Eye (tissue), 1 donor: ENCODE results near the gene RADIL.
A peak's percentile ranks its signal among the peaks of the same experiment; 100 is the strongest.

Experiments
- DNase-seq: peaks from one replicate; pipeline ENCODE4 v3.0.0-alpha.2; 2015

RADIL gene

GRCh38 chr7:4849390-4849789 is 34.1 kb downstream of the RADIL start:
- peak; percentile 47 for DNase-seq

- DNase-seq: peak; percentile 63
Measured at GRCh38 chr7:4845740-4846142, 37.8 kb downstream of the RADIL start.

- DNase-seq: no peak
Measured at GRCh38 chr7:4842319-4843064, 41.0 kb downstream of the RADIL start.

GRCh38 chr7:4841836-4842235 is 41.7 kb downstream of the RADIL start:
- DNase-seq: no peak

- no peak for DNase-seq
Measured at GRCh38 chr7:4841007-4841784, 42.3 kb downstream of the RADIL start.

DNA sequence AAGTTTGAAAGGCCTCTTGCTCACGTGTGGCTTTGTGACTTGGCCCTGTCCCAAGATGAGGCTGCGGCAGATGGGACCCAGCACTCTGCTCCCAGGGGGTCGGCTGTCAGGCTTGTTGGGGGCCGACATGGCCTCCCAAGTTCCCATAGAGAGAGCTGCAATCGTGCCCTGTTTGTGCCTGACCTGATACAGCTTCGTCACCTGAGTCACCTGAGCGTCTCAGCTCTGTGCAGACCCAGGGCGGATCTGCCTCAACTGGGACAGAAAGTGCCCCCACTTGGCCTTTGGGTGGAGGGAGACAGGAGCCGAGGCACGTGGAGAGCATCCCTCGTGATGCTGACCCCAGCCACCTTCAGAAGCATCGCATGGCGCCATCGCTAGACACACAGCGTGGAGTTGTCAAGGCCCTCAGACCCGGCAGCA is 43.4 kb downstream of the RADIL start:
- no peak for DNase-seq

DNA sequence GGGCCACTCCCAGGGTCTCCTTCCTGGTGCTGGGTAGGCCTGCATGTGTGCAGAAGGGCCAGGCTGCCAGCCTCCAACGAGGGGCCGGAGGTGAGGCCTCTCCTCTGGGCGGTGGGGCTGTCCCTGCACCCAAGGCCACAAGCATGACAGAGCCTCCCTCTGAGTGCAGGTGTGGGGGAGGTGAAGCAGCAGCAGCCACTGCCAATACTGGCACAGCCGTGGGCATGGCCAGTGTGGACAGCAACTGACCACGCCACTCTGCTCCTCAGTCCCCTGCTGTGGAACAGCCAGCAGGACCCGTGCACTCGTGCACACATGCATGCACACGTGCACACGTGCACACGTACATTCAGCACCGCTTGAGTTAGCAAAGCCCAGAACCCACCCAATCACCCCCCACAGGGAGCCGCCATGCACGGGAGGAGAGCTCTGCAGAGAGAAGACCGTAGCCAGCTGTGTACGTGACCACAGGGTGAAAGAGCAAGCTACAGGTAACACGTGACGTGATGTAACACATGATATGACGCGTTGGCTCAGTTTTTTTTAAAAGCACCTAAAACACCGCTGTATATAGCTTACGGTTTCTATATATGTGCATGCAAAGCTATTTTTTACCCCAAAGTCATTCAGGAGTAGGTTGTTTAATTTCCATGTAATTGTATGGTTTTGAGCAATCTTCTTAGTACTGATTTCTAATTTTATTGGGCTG is 44.7 kb downstream of the RADIL start:
- peak; percentile 21 for DNase-seq

DNA sequence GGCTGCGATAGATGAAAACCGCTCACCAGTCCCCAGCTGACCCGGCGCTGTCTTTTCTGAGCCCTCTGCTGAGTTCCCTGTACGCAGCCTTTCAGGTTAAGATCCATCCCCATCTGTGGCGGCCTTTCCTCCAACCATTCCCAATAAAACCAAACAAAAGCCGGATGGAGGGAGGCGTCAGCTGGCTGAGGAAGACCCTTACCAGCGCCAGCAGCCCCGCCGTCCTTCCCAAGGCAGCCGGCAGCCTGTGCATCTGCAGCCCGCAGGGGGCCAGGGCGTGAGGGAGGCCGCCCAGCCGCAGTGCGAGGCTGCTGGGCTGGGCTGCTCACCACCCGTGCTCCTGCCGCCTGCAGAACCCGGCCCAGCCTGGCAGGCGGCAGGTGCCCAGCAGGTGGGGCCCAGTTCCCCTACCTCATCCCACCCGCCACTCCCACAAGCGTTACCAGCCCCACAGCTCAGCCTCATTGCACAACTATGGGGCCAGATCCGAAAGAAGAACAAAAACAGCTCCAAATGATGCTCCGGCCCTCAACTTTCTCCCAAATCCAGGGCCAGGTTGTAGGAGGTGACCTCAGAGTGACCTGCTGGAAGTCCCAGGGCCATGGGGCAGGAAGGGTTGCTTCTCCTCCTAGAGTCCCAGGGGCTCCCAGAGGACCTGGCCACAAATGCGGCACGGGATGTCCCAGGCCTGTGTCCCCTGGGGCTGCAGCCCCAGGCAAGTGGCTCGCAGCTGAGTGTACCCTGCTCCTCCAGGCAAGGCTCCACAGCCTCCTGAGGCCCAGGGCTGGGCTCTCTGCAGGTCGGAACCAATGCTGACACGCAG is 45.5 kb downstream of the RADIL start:
- peak; percentile 77 for DNase-seq

GRCh38 chr7:4837041-4837802 is 46.3 kb downstream of the RADIL start:
- peak; percentile 56 for DNase-seq

DNA sequence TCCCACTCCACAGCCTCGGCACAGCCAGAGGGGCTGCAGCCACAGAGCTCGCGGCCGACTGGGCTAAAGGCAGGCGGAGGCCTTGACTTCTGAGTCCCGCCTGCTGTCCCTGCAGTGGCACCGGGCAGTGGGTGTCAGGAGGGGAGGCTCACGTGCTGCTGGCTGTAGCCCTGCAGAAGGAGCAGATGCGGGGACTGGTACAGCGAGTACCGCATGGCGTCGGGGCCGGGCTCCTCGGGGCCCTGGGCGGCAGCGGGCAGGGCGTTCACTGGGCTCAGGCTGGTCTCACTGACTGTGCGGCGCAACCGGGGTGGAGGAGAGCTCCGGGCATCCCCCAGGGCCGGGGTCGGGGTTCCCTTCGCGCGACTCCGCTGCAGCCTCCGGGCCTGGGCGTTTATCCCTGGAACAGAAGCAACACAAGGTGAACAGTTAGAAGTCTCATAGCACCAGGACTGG is 47.3 kb downstream of the RADIL start:
- DNase-seq: no peak

DNA sequence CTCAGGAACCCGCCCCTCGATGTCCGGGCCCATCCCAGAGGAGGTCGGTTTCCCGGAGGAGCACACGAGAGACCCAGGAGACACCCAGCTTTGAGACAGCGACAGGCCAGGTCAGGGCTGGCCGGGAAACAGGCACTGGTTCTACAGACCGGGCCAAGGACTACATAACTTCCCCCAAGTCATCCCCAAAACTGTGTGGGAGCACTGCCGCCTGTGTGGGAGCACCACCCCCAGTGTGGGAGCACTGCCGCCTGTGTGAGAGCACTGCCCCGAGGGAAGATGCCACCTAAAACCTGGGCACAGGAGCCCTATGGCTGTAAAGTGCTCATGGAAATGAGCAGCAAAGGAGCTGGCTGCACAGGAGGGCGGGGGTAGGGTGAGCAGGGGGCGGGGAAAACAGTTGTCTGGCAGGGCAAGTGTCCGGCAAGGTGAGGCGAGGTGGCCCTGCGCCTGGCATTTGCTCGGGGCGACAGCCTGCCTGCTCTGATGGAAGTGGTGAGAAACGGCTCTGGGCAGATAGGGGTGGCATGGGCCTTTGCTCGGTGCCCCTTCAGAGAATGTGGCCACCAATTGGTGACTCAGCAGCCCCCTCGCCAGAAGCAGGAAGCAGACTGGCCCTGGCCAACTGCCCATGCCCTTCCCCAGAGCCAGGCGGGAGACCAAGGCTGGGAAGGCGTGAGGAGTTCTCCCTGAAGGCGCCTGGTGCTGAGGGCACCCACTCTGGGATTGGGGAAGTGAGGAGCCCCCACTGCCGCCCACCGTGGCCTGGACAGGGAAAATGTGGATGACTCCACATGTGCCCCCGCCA is 47.9 kb downstream of the RADIL start:
- no peak for DNase-seq

DNA sequence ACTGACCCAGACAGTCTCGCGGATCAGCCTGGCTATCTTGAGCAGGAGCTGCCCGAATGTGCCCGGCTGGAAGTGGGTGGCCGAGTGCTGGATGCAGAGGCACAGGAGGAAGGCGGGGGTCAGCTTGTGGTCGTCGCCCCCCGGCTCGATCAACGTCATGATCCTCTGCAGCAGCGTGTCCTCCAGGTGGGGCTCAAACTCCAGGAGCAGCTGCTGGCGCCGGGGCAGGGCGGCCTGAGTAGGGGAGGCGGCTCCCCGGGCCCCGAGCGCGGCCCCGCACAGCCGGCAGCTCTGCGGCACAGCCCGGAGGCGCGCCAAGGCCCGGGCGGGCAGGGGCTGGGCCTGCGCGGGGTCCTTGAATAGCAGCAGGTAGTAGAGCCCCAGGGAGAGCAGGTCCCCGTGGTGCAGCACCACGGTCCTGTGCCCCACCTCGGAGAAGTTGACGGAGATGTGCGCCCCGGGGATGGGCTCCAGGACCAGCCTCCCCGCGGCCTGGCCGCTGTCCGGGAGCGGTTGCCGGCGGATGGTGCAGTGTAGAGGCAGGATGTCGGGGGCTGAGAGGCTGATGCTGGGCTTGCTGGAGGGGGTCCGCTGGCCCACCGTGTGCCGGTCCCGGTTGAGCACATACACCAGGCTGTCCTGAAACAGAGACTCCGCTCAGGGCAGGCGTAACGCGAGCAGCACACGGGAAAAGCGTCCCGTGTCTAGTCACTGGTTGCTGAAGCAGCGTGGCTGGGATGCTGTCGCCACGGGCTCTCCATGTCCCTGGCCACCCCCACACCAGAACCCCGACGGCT is 48.7 kb downstream of the RADIL start:
- DNase-seq: no peak

- DNase-seq: no peak
Measured at GRCh38 chr7:4833691-4834600, 49.6 kb downstream of the RADIL start.

GRCh38 chr7:4833176-4833575 is 50.3 kb downstream of the RADIL start:
- DNase-seq: no peak

DNA sequence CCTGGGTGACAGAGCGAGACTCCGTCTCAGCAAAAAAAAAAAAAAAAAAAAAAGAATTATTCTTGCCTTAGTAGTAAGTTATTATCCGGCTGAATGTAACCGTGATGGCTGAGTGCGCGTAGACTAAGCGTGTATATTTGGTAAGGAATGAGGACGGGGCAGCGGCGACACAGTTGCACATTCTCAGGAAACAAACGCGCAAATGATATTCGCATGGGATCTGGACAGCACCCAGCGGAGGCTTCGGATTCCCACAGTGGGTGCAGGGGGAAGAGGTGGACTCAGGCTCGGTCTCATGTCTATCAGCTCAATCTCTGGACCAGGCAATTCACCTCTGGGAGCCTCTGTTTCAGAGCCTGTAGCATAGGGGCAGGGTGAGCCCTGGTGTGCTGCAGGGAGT is 50.8 kb downstream of the RADIL start:
- no peak for DNase-seq

DNA sequence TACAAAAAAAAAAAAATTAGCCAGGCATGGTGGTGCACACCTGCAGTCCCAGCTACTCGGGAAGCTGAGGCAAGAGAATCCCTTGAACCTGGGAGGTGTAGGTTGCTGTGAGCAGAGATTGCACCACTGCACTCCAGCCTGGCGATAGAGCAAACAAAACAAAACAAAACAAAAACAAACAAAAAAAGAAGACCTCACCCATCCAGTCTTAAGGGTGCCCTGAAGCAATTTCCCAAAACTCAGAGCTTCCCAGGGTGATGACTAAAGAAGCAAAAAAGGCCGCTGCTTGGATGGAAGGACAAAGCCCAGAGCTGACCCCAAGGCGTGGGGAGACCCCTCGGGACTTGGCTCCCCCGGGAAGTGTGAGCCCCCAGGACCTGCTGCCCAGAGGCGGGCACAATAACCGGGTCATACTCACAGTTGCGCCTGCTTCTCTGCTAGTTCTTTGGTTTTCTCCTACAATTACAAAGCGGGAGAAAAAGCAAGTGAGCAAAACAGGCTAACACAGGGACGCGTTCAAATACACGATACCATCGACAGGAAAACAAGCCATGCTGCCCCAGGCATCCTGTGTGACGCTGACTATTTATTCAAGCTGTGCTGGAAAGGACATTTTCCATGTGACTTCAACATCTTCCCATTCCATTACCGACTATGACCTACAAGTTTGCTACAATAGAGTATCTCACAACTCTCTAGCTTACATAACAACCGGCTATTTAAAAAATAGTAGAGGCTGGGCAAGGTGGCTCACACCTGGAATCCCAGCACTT is 51.6 kb downstream of the RADIL start:
- DNase-seq: no peak

DNA sequence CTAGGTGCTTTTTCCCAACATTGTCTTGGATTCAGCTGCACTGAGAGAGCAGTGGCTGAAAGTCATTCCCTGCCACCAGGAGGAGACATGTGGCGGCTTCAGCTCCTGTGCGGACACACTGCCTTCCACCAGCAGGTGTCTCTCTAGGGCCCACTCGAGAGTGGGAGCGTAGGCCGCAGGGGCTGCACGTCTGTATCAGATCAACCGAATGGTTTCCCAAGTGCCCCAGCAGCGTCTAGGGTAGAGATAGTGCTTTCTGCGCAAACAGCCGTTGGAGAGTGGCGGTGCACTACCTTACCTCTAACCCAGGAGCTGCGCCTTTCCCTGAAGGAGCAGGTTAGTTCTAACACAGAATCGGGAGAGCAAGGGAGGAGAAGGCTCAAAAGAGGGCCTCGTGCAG is 53.3 kb downstream of the RADIL start:
- peak; percentile 91 for DNase-seq

DNA sequence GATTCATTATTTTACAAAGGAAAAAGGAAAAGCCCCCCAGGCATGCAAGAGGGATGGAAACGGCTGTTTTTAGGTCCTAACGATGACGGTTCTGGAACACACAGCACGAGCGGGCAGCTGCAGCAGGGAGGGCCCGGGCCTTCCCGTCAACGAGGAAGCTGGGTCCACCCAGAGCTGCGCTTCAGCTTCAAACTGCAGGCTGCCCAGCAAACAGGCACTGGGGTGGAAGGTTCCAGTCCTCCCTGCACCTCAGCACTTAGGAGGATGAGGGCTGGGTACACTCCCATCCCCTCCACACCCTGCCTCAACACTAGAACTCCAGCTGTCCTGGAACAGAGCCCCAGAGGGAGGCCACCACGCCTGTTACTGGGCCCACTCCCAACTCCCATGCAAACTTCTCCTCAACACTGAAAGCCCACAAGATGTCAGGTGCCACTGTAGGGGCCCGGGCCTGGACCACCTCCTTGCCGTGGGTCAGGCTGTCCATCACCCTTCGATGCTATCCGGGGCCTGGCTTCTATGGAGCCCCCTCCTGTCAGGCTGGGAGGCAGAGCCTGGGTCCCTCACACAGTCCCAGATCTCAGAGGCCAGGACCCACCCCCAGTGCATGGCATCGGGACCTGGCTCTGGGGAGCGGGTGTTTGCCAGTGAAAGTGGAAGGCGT is 54.7 kb downstream of the RADIL start:
- DNase-seq: no peak
